ENCODE data around the gene DAAM1. TPM values are rescaled to one million over a fixed set of nuclear protein-coding genes. Genes with fewer than 3 reads are reported as not detected.

Gene DAAM1
- polyA plus RNA-seq, 3 donors: 3.2 to 6.3 (median 4.4) TPM

DNA sequence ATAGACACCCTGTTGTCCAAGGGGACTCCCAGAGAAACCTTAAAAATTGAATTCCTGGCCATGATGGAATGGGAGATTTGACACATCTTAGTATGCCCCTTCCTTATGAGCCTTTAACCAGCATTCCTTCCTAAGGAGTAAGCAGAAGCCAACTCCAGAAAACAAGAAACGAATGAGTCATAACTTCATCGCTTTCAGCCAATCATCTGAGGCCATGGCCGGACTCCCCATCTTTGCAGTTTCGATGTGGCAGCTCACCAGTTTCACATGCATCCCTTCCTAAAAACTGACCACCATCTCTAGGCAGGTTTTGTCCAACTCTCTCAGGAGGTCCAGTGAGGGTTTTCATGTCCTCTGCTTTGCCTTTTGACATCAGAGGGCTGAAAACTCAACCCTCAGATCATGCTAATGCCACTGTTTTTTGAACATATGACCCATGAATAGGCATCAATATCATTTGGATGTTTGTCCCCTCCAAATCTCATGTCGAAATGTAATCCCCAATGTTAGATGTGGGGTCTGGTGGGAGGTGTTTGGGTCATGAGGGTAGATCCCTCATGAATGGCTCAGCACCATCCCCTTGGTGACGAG lies 19.9 kb downstream of the DAAM1 start:
- Histone ChIP-seq H3K79me2 (ENCODE audit: insufficient read depth, low read length) (peaks cover 6% of the 10 kb centered on the region), H3K4me2 (replicated peaks; ENCODE audit: extremely low read depth, low read length, poor library complexity, severe bottlenecking) (no peak overlapping the region), H3K27me3 (ENCODE audit: control insufficient read depth in 2 of 2, insufficient read depth in 2 of 2, low read length in 2 of 2) (no peaks in the 10 kb centered on the region), H3K36me3 (replicated peaks in 1 of 2; ENCODE audit: control insufficient read depth in 1 of 2, insufficient read depth in 2 of 2, low read length in 2 of 2) (no peaks in the 10 kb centered on the region), H3K9ac (ENCODE audit: insufficient read depth, low read length, poor library complexity, severe bottlenecking) (no peak overlapping the region), H4K20me1 (ENCODE audit: insufficient read depth, low read length) (peaks cover 5% of the 10 kb centered on the region), H3K27ac (ENCODE audit: low read depth in 1 of 2, low read length in 2 of 2) (no peak overlapping the region), H3K9me3 (replicated peaks in 1 of 2; ENCODE audit: control insufficient read depth in 1 of 2, insufficient read depth in 1 of 2, low read length in 2 of 2) (no peaks in the 10 kb centered on the region), H2AFZ (ENCODE audit: insufficient read depth, low read depth, low read length, poor library complexity, severe bottlenecking) (no peak overlapping the region), H3K4me3 (replicated peaks in 1 of 3; ENCODE audit: low read depth in 2 of 3, low read length in 3 of 3) (no peak overlapping the region), H3K4me1 (ENCODE audit: control insufficient read depth in 1 of 2, insufficient read depth in 2 of 2, low read length in 2 of 2) (no peaks in the 10 kb centered on the region)
- Mint-ChIP-seq H3K27ac (no peak overlapping the region), H3K4me3 (no peak overlapping the region), H3K36me3 (no peaks in the 10 kb centered on the region), H3K27me3 (ENCODE audit: low read depth in 3 of 3) (peaks cover 0 to 1% (median 0%) of the 10 kb centered on the region in 3 donors), H3K4me1 (peaks cover 5% of the 10 kb centered on the region), H3K9me3 (no peaks in the 10 kb centered on the region)
- intact Hi-C loops (cut with micrococcal nuclease): no loop called here
- WGBS (ENCODE audit: insufficient coverage): 90% methylated on average over 4 of the region's 6 CpGs
- DNase-seq: no peak
- TF ChIP-seq, protein P1, sequence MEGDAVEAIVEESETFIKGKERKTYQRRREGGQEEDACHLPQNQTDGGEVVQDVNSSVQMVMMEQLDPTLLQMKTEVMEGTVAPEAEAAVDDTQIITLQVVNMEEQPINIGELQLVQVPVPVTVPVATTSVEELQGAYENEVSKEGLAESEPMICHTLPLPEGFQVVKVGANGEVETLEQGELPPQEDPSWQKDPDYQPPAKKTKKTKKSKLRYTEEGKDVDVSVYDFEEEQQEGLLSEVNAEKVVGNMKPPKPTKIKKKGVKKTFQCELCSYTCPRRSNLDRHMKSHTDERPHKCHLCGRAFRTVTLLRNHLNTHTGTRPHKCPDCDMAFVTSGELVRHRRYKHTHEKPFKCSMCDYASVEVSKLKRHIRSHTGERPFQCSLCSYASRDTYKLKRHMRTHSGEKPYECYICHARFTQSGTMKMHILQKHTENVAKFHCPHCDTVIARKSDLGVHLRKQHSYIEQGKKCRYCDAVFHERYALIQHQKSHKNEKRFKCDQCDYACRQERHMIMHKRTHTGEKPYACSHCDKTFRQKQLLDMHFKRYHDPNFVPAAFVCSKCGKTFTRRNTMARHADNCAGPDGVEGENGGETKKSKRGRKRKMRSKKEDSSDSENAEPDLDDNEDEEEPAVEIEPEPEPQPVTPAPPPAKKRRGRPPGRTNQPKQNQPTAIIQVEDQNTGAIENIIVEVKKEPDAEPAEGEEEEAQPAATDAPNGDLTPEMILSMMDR (IDR thresholded peaks at IDR 0.05): no peak

GRCh38 chr14:59208954-59209353 lies 20.5 kb downstream of the DAAM1 start:
- Mint-ChIP-seq H3K4me3 (no peak overlapping the region), H3K36me3 (no peaks in the 10 kb centered on the region), H3K4me1 (peaks cover 5% of the 10 kb centered on the region), H3K9me3 (no peaks in the 10 kb centered on the region), H3K27me3 (ENCODE audit: low read depth in 3 of 3) (peaks cover 0 to 1% (median 0%) of the 10 kb centered on the region in 3 donors), H3K27ac (no peak overlapping the region)
- Histone ChIP-seq H4K20me1 (ENCODE audit: insufficient read depth, low read length) (peaks cover 7% of the 10 kb centered on the region), H3K9me3 (replicated peaks in 1 of 2; ENCODE audit: control insufficient read depth in 1 of 2, insufficient read depth in 1 of 2, low read length in 2 of 2) (no peaks in the 10 kb centered on the region), H3K36me3 (replicated peaks in 1 of 2; ENCODE audit: control insufficient read depth in 1 of 2, insufficient read depth in 2 of 2, low read length in 2 of 2) (no peaks in the 10 kb centered on the region), H3K4me1 (ENCODE audit: control insufficient read depth in 1 of 2, insufficient read depth in 2 of 2, low read length in 2 of 2) (no peaks in the 10 kb centered on the region), H3K9ac (ENCODE audit: insufficient read depth, low read length, poor library complexity, severe bottlenecking) (no peak overlapping the region), H3K79me2 (ENCODE audit: insufficient read depth, low read length) (peaks cover 2% of the 10 kb centered on the region), H3K27me3 (ENCODE audit: control insufficient read depth in 2 of 2, insufficient read depth in 2 of 2, low read length in 2 of 2) (no peaks in the 10 kb centered on the region), H2AFZ (ENCODE audit: insufficient read depth, low read depth, low read length, poor library complexity, severe bottlenecking) (no peak overlapping the region), H3K4me2 (replicated peaks; ENCODE audit: extremely low read depth, low read length, poor library complexity, severe bottlenecking) (no peak overlapping the region), H3K27ac (ENCODE audit: low read depth in 1 of 2, low read length in 2 of 2) (no peak overlapping the region), H3K4me3 (replicated peaks in 1 of 3; ENCODE audit: low read depth in 2 of 3, low read length in 3 of 3) (no peak overlapping the region)
- TF ChIP-seq, protein P1 (IDR thresholded peaks at IDR 0.05): no peak
- intact Hi-C loops (cut with micrococcal nuclease): no loop called here
- WGBS (ENCODE audit: insufficient coverage): 100% methylated on average over 1 of the region's 1 CpG
- no peak for DNase-seq
